Panc1 (cell line): Measurements from ENCODE around the gene ENTPD8. TPM values are rescaled to one million over a fixed set of nuclear protein-coding genes. Genes with fewer than 3 reads are reported as not detected.

Experiments used
- ATAC-seq: fragments of 200-7000 bp; cut with Tn5 transposase; 2 replicates; pipeline ENCODE4 v1.9.1; 2020; ENCODE audit warnings: mild to moderate bottlenecking, moderate library complexity
- BruUV-seq: library from RNA; stranded (reverse); fragments of 400-500 nt; replicated peaks from 2 replicates; lab custom pipeline; 2021; lab: Mats Ljungman, UMichigan
- CTCF ChIA-PET: fragments of 300-600 bp; sonication (Branson Sonifier 250); formaldehyde crosslinking; loops from one replicate; lab custom pipeline; 2022; ENCODE audit warnings: antibody characterized with exemption; lab: Charles Lee
- POLR2A ChIA-PET: fragments of 300-600 bp; sonication (Branson Sonifier 250); formaldehyde crosslinking; loops from one replicate; lab custom pipeline; 2022; ENCODE audit warnings: antibody characterized with exemption; lab: Charles Lee
- DNase-seq: peaks from one replicate; pipeline ENCODE4 v3.0.0-alpha.2; 2010; ENCODE audit warnings: low read depth, low spot score
- H3K27ac ChIP-seq: 2 replicates; pipeline ENCODE4 v1.5.1; 2011; ENCODE audit warnings: mild to moderate bottlenecking, low read length, inconsistent platforms
- H3K27me3 ChIP-seq: fragments of 200-500 bp; sonication (Bioruptor generic); 2 replicates; pipeline ENCODE4 v1.6.0; 2014; ENCODE audit warnings: low read length, inconsistent platforms; ENCODE audit not compliant: control insufficient read depth, insufficient read depth
- H3K36me3 ChIP-seq: fragments of 200-500 bp; sonication (Bioruptor generic); 2 replicates; pipeline ENCODE4 v1.5.1; 2014; ENCODE audit warnings: inconsistent platforms, mild to moderate bottlenecking, low read length, moderate library complexity; ENCODE audit not compliant: control insufficient read depth, insufficient read depth
- H3K4me1 ChIP-seq: 2 replicates; pipeline ENCODE4 v1.5.1; 2011; ENCODE audit warnings: inconsistent platforms, mild to moderate bottlenecking, low read length, moderate library complexity; ENCODE audit not compliant: control insufficient read depth, insufficient read depth
- H3K4me3 ChIP-seq, 2 experiments: 2 replicates each; pipeline ENCODE4 v1.5.1; 2011 to 2012; ENCODE audit warnings: low read depth in 2 of 2, low read length in 2 of 2, mild to moderate bottlenecking in 2 of 2, inconsistent platforms in 1 of 2, moderate library complexity in 1 of 2
- H3K9me3 ChIP-seq: fragments of 200-500 bp; sonication (Bioruptor generic); 2 replicates; pipeline ENCODE4 v1.5.1; 2014; ENCODE audit warnings: low read depth, mild to moderate bottlenecking, inconsistent platforms, low read length, moderate library complexity; ENCODE audit not compliant: control insufficient read depth, insufficient read depth
- POLR2AphosphoS5 ChIP-seq: IDR thresholded peaks from 2 replicates; pipeline ENCODE4 v1.6.1; 2012; ENCODE audit warnings: mild to moderate bottlenecking, low read depth, low read length, moderate library complexity
- REST ChIP-seq, 2 experiments: IDR thresholded peaks; 2 replicates each; pipeline ENCODE4 v1.6.1; 2011 to 2012; ENCODE audit warnings: low read depth in 2 of 2, control low read depth in 1 of 2, low read length in 1 of 2, mild to moderate bottlenecking in 1 of 2, moderate library complexity in 1 of 2; ENCODE audit not compliant: insufficient read depth in 1 of 2
- SIN3A ChIP-seq: IDR thresholded peaks from 2 replicates; pipeline ENCODE4 v1.6.1; 2012; ENCODE audit warnings: low read depth, mild to moderate bottlenecking, low read length, moderate library complexity, borderline replicate concordance; ENCODE audit not compliant: insufficient read depth
- TCF7L2 ChIP-seq: IDR thresholded peaks from 2 replicates; pipeline ENCODE4 v1.6.1; 2011; ENCODE audit warnings: mild to moderate bottlenecking, low read depth, low read length, inconsistent platforms
- in situ Hi-C: cut with HindIII; loops from 2 replicates; pipeline ENCODE4 v1.10.0; 2016; ENCODE audit warnings: low sequenced_read_pairs, low pct_unique_long_range_greater_than_20kb
- intact Hi-C: fragments of 100-400 bp; cut with micrococcal nuclease; formaldehyde crosslinking; loops from one replicate; pipeline ENCODE4 v1.10.0; 2022; ENCODE audit not compliant: unreplicated experiment
- total RNA-seq: library from RNA; stranded (reverse); gene quantifications from one replicate; pipeline ENCODE4 v1.2.1, GENCODE V29; 2021; ENCODE audit not compliant: unreplicated experiment
- TF ChIP-seq, protein P1 (sequence below): fragments of 450-650 bp; IDR thresholded peaks from 2 replicates; pipeline ENCODE4 v1.5.1; 2017; ENCODE audit warnings: mild to moderate bottlenecking

The ENTPD8 gene
- total RNA-seq, 1 experiment from 2014 or later: 3.9 TPM

DNA sequence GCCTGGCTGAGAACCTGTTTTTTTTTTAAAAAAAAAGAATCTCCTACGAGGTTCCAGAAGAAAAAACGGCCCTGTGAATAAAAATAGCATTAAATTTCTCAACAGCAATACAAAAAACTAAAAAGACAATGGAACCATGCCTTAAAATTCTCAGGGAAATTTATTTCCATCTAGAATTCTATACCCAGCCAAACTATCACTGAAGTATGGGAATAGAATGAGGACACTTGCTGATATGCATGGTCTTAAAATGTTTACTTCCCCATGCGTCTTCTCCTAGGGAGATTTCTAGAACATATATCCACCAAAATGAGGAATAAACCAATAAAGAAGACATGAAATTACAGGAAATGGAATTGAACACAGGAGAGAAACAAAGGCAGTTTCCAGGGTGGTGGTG lies 34.5 kb upstream of the ENTPD8 start:
- POLR2A ChIA-PET: interaction anchor here (0.5 kb wide), 1 partner anchor 32 kb away, joined by 3 read pairs; no protein-coding TSS in a partner anchor
- intact Hi-C loops: no loop called here

DNA sequence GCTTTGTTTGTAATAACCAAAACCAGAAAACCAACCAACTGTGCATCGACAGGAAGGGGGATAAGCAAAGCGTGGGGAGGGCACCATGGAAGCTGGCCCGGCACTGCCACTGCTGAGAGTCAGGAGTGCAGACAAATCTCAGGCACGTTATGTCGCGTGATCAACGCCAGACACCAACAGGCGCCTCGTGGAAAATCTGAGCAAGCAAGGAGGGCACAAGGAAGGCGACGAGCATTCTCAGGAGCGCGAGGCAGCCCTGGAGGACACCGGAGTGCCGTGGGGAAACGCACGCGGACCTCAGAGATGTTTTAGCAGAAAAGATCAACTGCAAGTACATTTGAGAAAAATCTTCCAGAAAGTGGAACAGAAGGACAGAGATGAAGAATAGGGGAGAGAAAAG lies 33.1 kb upstream of the ENTPD8 start:
- H3K4me1 ChIP-seq: no peaks in the 10 kb centered on the region
- ChIA-PET CTCF (no interaction called here), POLR2A (no interaction called here)
- no peaks in the 10 kb centered on the region for H3K36me3 ChIP-seq
- DNase-seq (no peak), ATAC-seq (no peak)
- H3K27ac ChIP-seq: no peak overlapping the region
- intact Hi-C loops (no loop called here), in situ Hi-C loops (no loop called here)
- H3K27me3 ChIP-seq: no peaks in the 10 kb centered on the region
- BruUV-seq: no TSS peak
- no peak overlapping the region for H3K4me3 ChIP-seq
- no peaks in the 10 kb centered on the region for H3K9me3 ChIP-seq
- TF ChIP-seq TCF7L2 (no peak), REST (IDR thresholded peaks at IDR 0.05; ENCODE audit: insufficient read depth in 1 of 2, low read depth in 2 of 2, low read length in 1 of 2) (no peak), SIN3A (no peak), POLR2AphosphoS5 (no peak)
- TF ChIP-seq, protein P1, sequence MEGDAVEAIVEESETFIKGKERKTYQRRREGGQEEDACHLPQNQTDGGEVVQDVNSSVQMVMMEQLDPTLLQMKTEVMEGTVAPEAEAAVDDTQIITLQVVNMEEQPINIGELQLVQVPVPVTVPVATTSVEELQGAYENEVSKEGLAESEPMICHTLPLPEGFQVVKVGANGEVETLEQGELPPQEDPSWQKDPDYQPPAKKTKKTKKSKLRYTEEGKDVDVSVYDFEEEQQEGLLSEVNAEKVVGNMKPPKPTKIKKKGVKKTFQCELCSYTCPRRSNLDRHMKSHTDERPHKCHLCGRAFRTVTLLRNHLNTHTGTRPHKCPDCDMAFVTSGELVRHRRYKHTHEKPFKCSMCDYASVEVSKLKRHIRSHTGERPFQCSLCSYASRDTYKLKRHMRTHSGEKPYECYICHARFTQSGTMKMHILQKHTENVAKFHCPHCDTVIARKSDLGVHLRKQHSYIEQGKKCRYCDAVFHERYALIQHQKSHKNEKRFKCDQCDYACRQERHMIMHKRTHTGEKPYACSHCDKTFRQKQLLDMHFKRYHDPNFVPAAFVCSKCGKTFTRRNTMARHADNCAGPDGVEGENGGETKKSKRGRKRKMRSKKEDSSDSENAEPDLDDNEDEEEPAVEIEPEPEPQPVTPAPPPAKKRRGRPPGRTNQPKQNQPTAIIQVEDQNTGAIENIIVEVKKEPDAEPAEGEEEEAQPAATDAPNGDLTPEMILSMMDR: no peak

More for the DNA sequence above, 34.5 kb upstream of the ENTPD8 start:
- Histone ChIP-seq H3K9me3 (no peaks in the 10 kb centered on the region), H3K27ac (no peak overlapping the region), H3K27me3 (no peaks in the 10 kb centered on the region), H3K4me1 (peaks cover 4% of the 10 kb centered on the region; the same call in 1 of the 2 replicates), H3K4me3 (no peak overlapping the region), H3K36me3 (no peaks in the 10 kb centered on the region)
- in situ Hi-C loops: no loop called here
- ATAC-seq (no peak), DNase-seq (no peak)
- BruUV-seq: no TSS peak
- CTCF ChIA-PET: no interaction called here
- TF ChIP-seq, protein P1: no peak
- no peak for TF ChIP-seq REST (IDR thresholded peaks at IDR 0.05; ENCODE audit: insufficient read depth in 1 of 2, low read depth in 2 of 2, low read length in 1 of 2)
- TF ChIP-seq POLR2AphosphoS5: no peak
- TF ChIP-seq SIN3A: no peak
- TF ChIP-seq TCF7L2: no peak
